ENCODE measurements around the gene HERC3. TPM values are rescaled to one million over a fixed set of nuclear protein-coding genes. Genes with fewer than 3 reads are reported as not detected.

HERC3 gene
- total and polyA plus RNA-seq, 2 of the 13 experiments (the other 11 are each of a cell fraction or from before 2014, with no cell fraction given): 3.8 to 6.2 TPM

GRCh38 chr4:88745581-88746163 is 153.4 kb downstream of the HERC3 start:
- H3K79me2 ChIP-seq (ENCODE audit: insufficient read depth, low read length): no peaks in the 10 kb centered on the region
- WGBS (ENCODE audit: low lambda C conversion rate): 100% methylated on average over 1 of the region's 1 CpG
- no peak overlapping the region for H3K4me2 ChIP-seq (ENCODE audit: low read depth, low read length)
- 0 out of 3 replicates have a peak, but pooled peaks have one; percentile 26 for ATAC-seq
- H3K4me1 ChIP-seq (ENCODE audit: insufficient read depth, low read length): no peaks in the 10 kb centered on the region
- no peaks in the 10 kb centered on the region; a peak in 1 of 5 replicates for H3K27me3 ChIP-seq (ENCODE audit: control insufficient read depth in 1 of 2, insufficient read depth in 2 of 2, low read length in 2 of 2)
- intact Hi-C loops (cut with micrococcal nuclease; ENCODE audit: unreplicated experiment): no loop called here
- no peak for FAIRE-seq
- in situ Hi-C loops (cut with HindIII; ENCODE audit: extremely low pct_ligation_motif_present, low pct_unique_long_range_greater_than_20kb): no loop called here
- H3K9ac ChIP-seq (ENCODE audit: insufficient read depth, low read depth, low read length): no peak overlapping the region
- no peaks in the 10 kb centered on the region for H3K9me3 ChIP-seq (ENCODE audit: low read length)
- DNase-seq (ENCODE audit: low spot score): no peak
- no peaks in the 10 kb centered on the region for H4K20me1 ChIP-seq (ENCODE audit: insufficient read depth, low read length)
- no peak overlapping the region for H3K27ac ChIP-seq (ENCODE audit: extremely low read length, insufficient read depth, low read length)
- TF ChIP-seq MYNN (CRISPR knock-in tag; IDR thresholded peaks at IDR 0.05; ENCODE audit: low read depth) (no peak), ZNF513 (CRISPR knock-in tag; conservative IDR thresholded peaks at IDR 0.05) (no peak), ESRRA (CRISPR knock-in tag; IDR thresholded peaks at IDR 0.05; ENCODE audit: low read depth) (no peak), ZBTB38 (CRISPR knock-in tag; IDR thresholded peaks at IDR 0.05) (no peak), NFE2L1 (CRISPR knock-in tag; IDR thresholded peaks at IDR 0.05; ENCODE audit: borderline replicate concordance) (no peak), TOE1 (CRISPR knock-in tag; IDR thresholded peaks at IDR 0.05) (no peak), HNRNPL (IDR thresholded peaks at IDR 0.05; ENCODE audit: low read depth, low read length) (no peak), CREB1 (IDR thresholded peaks at IDR 0.05) (no peak), CREB1 (CRISPR knock-in tag; IDR thresholded peaks at IDR 0.05) (no peak), NR0B2 (CRISPR knock-in tag; IDR thresholded peaks at IDR 0.05) (no peak), ZNF556 (CRISPR knock-in tag; IDR thresholded peaks at IDR 0.05; ENCODE audit: borderline replicate concordance) (no peak), HHEX (CRISPR knock-in tag; IDR thresholded peaks at IDR 0.05) (no peak), ZMAT5 (CRISPR knock-in tag; IDR thresholded peaks at IDR 0.05; ENCODE audit: borderline replicate concordance, low read depth) (no peak)
- H3K36me3 ChIP-seq (replicated peaks in 1 of 2; ENCODE audit: control insufficient read depth in 1 of 2, insufficient read depth in 2 of 2, low read length in 2 of 2): peaks cover 16 to 73% of the 10 kb centered on the region in 2 experiments
- H3K4me3 ChIP-seq (replicated peaks in 1 of 3; ENCODE audit: insufficient read depth in 1 of 3, low read depth in 2 of 3, low read length in 3 of 3): no peak overlapping the region
- no peak overlapping the region for H2AFZ ChIP-seq (ENCODE audit: low read length)
- ChIA-PET POLR2A (no interaction called here), CTCF (ENCODE audit: low intra/inter-chr PET ratio, low total read pairs) (no interaction called here)
- no TSS peak for BruUV-seq (replicated peaks)
